Kidney epithelial cell (primary cell): ENCODE data around the gene SLC43A3. TPM values are rescaled to one million over a fixed set of nuclear protein-coding genes. Genes with fewer than 3 reads are reported as not detected.

Source experiments
- DNase-seq: peaks from one replicate; pipeline ENCODE4 v3.0.0-alpha.2; 2010; ENCODE audit warnings: low read depth
- H3K27me3 ChIP-seq: 2 replicates; pipeline ENCODE4 v1.6.0; 2011; ENCODE audit warnings: low read length; ENCODE audit not compliant: control insufficient read depth, insufficient read depth
- H3K36me3 ChIP-seq: 2 replicates; pipeline ENCODE4 v1.5.1; 2011; ENCODE audit warnings: low read length; ENCODE audit not compliant: control insufficient read depth, insufficient read depth
- H3K4me3 ChIP-seq: 2 replicates; pipeline ENCODE4 v1.5.1; 2011; ENCODE audit warnings: low read depth, mild to moderate bottlenecking, control low read depth, low read length
- CTCF ChIP-seq: IDR thresholded peaks from 2 replicates; pipeline ENCODE4 v1.5.1; 2011; ENCODE audit warnings: mild to moderate bottlenecking, moderate library complexity, low read length, control low read depth, inconsistent platforms; ENCODE audit not compliant: insufficient read depth, poor library complexity, severe bottlenecking
- total RNA-seq: library from RNA; depleted of rRNA; stranded (reverse); fragments of >200 nt; gene quantifications from 2 replicates; pipeline ENCODE4 v1.2.3, GENCODE V29; 2015

SLC43A3 gene
- total RNA-seq, 1 donor from 2014 or later: 108 TPM

- H3K27me3 ChIP-seq: peaks cover 46% of the 10 kb centered on the region
- no peak for DNase-seq
These were observed 47.3 kb upstream of the SLC43A3 start for GRCh38 chr11:57474017-57474802.

DNA sequence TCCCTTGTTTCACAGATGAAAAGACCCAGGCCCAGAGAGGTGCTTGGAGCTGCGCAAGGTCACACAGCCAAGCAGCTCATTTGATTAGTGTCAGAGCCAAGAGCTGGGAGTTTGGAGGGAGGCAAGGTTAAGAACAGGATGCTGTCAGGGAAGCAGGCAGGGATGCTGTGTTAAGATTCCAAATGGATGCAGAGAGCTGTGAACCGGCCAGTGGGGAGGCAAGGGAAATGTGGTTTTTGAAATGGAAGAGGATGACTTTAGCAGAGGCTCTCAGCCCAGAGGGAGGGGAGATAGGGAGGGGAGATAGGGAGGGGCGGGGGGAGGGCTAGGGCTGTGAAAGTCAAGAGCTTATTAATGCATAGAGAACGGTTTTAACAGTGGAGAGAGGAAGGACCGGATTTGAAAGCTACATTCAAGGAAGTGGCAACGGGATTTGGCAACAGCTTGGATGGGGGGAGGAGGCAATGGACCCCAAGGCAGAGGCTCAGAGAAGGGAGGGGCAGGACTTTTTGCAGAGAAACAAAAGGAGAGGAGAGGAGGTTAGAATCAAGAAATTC is 46.4 kb upstream of the SLC43A3 start:
- Histone ChIP-seq H3K4me3 (no peak overlapping the region), H3K36me3 (no peaks in the 10 kb centered on the region), H3K27me3 (peaks cover 40% of the 10 kb centered on the region)
- DNase-seq: no peak
- TF ChIP-seq CTCF: no peak

More at GRCh38 chr11:57474017-57474802, 47.3 kb upstream of the SLC43A3 start:
- no peak for TF ChIP-seq CTCF
- H3K36me3 ChIP-seq: no peaks in the 10 kb centered on the region
- no peak overlapping the region for H3K4me3 ChIP-seq

DNA sequence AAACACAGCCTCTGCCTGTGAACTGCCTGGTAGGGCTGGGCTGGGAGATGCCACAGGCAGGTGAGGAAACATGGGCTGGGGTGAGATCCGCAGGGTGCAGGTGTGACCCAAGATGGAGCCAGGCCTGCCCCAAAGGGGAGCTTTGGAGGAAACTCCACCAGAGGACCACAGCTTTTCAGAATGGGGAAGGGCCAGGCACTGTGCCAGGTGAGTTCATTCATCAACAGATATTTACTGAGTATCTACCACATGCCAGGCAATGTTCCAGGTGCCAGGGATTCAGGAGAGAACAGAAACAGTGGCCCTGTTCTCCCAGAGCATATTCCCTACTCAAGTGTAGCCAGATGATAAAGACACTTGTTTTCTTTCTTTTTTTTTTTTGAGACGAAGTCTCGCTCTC is 44.6 kb upstream of the SLC43A3 start:
- TF ChIP-seq CTCF: no peak
- Histone ChIP-seq H3K36me3 (no peaks in the 10 kb centered on the region), H3K27me3 (peaks cover 32% of the 10 kb centered on the region), H3K4me3 (no peak overlapping the region)
- no peak for DNase-seq

DNA sequence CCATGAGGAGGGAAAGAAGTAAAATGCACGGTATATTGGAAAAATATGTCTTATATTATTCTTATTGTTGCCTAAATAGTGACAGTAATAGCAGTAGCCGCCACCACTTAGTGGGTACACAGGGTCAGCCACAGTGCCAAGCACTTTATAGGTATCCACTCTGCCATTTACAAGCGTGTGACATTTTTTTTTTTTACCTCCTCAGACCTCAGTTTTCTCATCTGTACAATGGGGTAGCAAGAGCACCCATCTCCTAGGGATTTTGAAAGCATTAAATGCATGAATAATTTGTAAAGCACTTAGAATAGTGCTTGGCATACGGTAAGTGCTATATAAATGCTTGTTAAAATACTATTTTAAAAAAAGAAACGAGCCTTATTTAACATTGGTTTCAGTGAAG is 42.3 kb upstream of the SLC43A3 start:
- Histone ChIP-seq H3K4me3 (no peak overlapping the region), H3K36me3 (no peaks in the 10 kb centered on the region), H3K27me3 (peaks cover 19% of the 10 kb centered on the region)
- TF ChIP-seq CTCF: no peak
- no peak for DNase-seq

- no peak for DNase-seq
- no peak for TF ChIP-seq CTCF
- Histone ChIP-seq H3K36me3 (no peaks in the 10 kb centered on the region), H3K4me3 (no peak overlapping the region), H3K27me3 (peaks cover 25% of the 10 kb centered on the region)
These were observed 41.4 kb upstream of the SLC43A3 start for GRCh38 chr11:57468276-57468675.
